Stomach (tissue), 4 donors: ENCODE data around the gene DPYD.

ENCODE experiments used
- POLR2AphosphoS5 ChIP-seq, 3 donors: sonication (generic); formaldehyde crosslinking; IDR thresholded peaks; one replicate each; pipeline ENCODE4 v1.6.1; 2016; ENCODE audit warnings: antibody characterized with exemption in 3 of 3
- TF ChIP-seq, protein P1 (sequence below), 7 experiments: fragments of 450-650 bp in 4 of 7; fragments of 200-600 bp in 3 of 7; sonication (generic) in 3 of 7; IDR thresholded peaks; one replicate each; pipeline ENCODE4 v1.5.1; 2016 to 2019; ENCODE audit warnings: antibody characterized with exemption in 7 of 7, control low read depth in 2 of 7, mild to moderate bottlenecking in 1 of 7

DNA sequence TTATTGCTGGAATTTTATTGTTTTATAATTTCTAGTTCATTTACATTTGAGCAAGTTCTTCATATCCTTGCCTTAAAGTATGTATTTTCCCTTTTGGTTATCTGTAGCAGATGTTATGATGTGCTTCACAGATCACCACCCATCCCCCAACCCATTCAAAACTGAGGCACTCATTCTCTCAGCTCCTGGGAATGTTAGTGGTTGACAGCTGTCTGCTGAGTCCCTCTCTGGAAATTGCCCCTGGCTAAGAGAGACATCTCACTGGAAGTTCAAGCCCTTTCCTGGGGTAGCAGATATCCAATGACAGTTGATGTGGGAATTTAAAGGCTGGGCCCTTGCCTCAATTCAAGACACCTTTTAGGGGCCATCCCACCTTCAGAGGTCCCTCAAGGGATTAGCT lies 4.3 kb upstream of the DPYD start:
- TF ChIP-seq, protein P1, sequence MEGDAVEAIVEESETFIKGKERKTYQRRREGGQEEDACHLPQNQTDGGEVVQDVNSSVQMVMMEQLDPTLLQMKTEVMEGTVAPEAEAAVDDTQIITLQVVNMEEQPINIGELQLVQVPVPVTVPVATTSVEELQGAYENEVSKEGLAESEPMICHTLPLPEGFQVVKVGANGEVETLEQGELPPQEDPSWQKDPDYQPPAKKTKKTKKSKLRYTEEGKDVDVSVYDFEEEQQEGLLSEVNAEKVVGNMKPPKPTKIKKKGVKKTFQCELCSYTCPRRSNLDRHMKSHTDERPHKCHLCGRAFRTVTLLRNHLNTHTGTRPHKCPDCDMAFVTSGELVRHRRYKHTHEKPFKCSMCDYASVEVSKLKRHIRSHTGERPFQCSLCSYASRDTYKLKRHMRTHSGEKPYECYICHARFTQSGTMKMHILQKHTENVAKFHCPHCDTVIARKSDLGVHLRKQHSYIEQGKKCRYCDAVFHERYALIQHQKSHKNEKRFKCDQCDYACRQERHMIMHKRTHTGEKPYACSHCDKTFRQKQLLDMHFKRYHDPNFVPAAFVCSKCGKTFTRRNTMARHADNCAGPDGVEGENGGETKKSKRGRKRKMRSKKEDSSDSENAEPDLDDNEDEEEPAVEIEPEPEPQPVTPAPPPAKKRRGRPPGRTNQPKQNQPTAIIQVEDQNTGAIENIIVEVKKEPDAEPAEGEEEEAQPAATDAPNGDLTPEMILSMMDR (IDR thresholded peaks at IDR 0.05), result no peak
- TF ChIP-seq POLR2AphosphoS5 (IDR thresholded peaks at IDR 0.05), result no peak
